Middle frontal gyrus (tissue), 1 donor: ENCODE results near the gene CENPF.

Experiments used
- DNase-seq: peaks from one replicate; pipeline ENCODE4 v3.0.0-alpha.2; 2015; ENCODE audit warnings: low spot score; ENCODE audit errors: extremely low spot score

The CENPF gene

DNA sequence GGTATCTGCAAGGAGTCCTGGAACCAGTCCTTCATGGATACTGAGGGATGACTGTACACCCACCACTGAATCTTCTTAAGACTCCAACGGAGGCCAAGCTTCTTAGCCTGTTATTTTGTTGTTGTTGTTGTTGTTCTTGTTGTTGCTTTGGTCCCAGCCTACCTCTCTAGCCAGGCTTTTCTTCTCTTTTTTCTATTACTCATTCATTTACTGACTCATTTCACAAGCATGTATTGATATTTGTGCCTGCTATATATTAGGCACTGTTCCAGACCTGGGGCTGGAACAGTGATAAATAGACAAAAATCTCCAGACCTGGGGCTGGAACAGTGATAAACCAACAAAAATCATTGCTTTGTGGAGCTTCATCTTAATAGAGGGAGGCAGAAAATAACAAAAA lies 20.4 kb downstream of the CENPF start:
- no peak for DNase-seq

DNA sequence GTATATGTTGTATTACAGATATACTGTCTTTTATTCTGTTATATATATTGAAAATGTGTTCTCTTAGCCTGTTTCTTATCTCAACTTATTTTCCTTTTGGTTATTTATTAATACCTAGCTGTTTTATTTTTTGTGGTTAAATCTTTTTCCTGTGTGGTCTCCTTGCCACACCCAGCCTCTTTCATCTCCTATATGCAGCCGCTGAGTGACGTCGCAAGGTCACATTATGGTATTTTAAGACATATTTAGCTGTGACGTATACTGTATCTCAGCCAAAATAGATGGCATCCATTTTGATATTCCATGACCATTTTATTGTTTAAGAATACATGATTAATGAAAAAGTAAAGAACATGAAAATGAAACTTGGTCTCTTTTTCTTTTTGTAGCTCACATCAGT lies 29.1 kb downstream of the CENPF start:
- DNase-seq, result no peak

DNA sequence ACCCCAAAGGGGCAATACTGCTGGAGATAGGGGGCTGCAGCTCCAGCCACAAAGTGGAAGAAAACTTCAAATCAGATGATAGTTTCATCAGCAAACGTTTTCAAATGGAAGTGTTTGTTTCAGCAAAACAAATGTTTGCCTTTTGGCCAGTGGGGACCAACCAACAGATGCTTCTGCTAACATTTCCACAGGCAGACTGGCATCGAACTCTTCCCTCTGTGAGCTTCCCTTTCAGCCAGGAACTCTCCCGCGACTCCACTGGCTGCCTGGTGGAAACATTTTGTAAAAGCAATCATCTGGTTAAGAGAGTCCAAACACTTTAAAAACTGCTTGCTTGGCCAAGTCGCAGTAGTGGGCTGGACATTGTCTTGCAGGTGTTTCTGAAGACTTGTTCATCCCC lies 30.7 kb downstream of the CENPF start:
- DNase-seq, result no peak

DNA sequence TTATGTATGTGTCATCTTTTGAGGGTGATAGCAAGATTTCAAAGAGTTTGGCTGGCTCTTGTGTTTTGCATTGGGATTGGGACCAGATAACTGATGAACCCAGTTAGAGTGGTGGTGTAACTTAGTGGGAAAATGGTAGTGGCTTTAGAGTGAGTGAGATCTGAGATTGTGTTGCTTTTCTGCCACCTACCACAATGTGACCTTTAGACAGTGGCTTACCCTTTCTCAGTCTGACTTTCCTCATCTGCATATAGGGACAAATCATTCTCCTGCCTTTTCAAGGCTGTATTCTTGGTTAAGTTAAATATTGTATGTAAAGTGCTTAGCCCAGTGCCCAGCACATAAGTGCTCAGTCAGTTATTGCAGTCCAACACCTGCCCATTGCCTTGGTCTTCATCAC lies 31.3 kb downstream of the CENPF start:
- no peak for DNase-seq

DNA sequence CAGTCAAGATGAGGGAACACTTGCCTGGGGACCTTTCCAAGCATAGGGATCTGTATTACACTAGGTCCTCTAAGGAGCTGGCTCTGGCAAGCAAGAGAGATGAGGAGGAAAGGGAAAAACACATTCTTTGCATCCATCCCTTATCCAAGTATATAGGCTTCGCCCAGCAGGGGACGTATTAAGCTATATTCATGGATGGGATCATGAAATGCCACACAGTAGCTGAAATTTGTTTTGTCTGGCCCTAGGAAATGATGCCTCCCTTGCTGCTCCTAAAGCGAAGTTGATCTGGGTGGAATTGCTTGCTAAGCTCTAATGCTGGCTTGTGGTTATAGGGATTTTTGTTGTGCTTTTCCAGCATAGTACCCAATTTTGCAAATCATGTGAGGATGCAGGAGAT lies 32.1 kb downstream of the CENPF start:
- DNase-seq, result no peak

DNA sequence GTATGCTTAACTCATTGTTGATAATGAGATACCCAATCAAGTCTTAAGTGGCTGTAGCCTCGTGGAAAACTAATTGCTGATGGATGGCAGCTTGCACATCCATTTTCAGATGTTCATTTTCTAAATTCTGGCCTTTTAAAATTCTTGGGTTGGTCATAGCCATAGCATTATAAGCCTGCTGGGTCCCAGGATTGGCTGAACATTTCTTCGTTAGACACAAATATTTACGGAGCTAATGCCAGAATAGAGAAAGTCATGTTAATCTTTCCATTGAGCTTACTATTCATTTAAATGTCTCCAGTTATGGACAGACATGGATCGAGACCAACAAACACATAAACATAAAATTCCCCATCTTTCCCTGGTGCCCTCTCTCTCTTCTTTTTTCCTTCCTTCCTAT lies 32.5 kb downstream of the CENPF start:
- no peak for DNase-seq

DNA sequence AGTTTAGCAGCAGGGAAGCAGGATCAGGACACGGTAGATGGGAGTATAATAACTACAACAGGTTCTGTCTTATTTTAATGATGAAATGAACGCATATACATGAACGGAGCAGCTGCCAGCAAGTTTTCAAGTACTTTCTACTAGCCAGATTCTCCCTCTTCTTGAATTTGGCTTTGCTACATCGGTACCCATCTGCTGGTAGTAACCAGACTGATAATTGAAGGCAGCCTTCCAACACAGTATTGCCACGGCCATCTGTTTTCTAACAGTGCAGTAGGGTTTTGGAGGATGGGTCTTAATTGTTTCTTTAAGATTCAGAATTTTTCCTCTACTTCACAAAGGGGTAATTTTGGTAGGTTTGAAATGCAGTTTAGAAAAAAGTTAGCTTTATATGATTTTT lies 33.4 kb downstream of the CENPF start:
- no peak for DNase-seq

DNA sequence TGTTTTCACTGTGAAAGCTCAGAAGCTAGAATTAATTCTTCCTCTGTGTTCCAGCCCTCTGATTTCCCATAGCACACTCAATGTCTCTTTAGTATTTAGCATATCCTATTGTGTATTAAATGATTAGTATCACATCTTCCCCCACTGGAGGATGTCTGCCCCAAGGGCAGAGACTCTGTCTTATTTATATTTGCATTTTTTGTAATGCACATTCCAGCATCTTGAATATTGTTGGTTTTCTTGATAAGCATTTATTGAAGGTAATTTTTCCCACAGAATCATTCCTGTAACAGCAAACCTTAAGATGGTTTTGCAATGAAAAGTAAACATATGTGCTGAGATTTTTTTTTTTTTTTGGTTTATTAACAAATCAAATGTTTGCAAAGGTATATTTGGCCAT lies 34.1 kb downstream of the CENPF start:
- DNase-seq, result no peak

DNA sequence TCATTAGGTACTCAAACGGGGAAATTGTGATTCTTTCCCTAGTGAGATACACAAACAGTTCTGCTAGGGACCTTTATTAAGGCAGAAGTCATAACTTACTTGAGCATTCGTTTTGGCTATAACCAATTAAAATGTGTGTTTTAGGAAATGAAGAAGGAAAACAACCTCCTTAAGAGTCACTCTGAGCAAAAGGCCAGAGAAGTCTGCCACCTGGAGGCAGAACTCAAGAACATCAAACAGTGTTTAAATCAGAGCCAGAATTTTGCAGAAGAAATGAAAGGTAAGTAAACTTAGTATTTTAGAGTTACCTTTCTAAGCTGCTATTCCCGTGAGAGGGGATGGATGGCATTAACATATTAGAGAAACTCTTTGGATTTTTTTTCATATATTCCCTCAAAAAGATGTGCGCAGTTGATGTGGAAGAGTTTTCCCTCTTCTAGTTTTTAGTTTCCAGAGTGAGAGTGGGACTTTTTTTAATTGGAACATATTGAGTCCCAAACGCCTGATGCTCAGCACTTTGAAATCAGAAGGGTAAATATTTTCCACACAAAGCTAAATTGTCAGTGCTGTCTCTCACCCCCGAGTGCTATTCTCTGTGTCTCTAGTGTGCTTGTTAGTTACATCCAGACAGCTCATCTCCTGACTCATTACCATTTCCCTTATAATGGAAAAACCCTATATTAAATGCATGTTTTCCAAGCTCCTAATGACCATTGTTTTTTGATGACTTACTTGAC lies 34.9 kb downstream of the CENPF start:
- peak; percentile 12 for DNase-seq

DNA sequence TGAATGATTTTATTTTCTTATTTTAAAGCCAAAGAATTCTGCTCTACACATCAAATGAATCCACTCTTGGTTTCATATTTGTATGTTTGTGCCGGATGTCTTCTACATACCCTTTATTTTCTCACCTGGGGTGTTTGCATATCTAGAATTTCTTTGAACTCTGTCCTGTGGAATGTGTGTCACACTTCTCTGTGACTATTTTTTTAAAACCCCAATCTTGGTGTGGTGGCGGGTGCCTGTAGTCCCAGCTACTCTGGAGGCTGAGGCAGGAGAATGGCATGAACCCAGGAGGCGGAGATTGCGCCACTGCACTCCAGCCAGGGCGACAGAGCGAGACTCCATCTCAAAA lies 35.4 kb downstream of the CENPF start:
- no peak for DNase-seq

DNA sequence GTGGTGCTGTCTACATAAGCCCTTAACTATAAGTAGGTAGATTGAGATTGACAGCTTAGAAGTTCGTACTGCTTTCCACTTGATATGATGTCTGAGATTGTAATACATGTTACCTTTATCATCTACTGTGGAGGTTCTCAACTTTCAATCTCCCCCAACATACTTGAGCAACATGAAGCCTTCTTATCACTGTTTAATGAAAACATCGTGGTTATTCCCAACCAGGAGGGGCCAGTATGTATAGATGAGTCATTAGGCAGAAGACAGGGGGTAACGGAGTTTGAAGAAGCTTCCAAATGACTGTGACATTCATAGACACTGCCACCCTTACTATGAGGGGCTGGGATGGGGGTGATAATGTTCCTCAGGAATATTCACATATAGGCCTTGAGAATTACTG lies 36.0 kb downstream of the CENPF start:
- DNase-seq, result no peak

DNA sequence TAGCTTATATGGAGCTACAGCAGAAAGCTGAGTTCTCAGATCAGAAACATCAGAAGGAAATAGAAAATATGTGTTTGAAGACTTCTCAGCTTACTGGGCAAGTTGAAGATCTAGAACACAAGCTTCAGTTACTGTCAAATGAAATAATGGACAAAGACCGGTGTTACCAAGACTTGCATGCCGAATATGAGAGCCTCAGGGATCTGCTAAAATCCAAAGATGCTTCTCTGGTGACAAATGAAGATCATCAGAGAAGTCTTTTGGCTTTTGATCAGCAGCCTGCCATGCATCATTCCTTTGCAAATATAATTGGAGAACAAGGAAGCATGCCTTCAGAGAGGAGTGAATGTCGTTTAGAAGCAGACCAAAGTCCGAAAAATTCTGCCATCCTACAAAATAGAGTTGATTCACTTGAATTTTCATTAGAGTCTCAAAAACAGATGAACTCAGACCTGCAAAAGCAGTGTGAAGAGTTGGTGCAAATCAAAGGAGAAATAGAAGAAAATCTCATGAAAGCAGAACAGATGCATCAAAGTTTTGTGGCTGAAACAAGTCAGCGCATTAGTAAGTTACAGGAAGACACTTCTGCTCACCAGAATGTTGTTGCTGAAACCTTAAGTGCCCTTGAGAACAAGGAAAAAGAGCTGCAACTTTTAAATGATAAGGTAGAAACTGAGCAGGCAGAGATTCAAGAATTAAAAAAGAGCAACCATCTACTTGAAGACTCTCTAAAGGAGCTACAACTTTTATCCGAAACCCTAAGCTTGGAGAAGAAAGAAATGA lies 37.6 kb downstream of the CENPF start:
- no peak for DNase-seq

DNA sequence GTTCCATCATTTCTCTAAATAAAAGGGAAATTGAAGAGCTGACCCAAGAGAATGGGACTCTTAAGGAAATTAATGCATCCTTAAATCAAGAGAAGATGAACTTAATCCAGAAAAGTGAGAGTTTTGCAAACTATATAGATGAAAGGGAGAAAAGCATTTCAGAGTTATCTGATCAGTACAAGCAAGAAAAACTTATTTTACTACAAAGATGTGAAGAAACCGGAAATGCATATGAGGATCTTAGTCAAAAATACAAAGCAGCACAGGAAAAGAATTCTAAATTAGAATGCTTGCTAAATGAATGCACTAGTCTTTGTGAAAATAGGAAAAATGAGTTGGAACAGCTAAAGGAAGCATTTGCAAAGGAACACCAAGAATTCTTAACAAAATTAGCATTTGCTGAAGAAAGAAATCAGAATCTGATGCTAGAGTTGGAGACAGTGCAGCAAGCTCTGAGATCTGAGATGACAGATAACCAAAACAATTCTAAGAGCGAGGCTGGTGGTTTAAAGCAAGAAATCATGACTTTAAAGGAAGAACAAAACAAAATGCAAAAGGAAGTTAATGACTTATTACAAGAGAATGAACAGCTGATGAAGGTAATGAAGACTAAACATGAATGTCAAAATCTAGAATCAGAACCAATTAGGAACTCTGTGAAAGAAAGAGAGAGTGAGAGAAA lies 38.4 kb downstream of the CENPF start:
- no peak for DNase-seq

DNA sequence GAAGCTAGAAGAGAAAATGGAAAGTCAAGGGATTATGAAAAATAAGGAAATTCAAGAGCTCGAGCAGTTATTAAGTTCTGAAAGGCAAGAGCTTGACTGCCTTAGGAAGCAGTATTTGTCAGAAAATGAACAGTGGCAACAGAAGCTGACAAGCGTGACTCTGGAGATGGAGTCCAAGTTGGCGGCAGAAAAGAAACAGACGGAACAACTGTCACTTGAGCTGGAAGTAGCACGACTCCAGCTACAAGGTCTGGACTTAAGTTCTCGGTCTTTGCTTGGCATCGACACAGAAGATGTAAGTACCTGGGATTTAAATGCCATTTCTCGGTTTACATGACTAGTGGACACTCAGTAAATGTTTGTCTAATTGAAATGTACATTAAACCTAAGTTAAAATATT lies 40.0 kb downstream of the CENPF start:
- no peak for DNase-seq

DNA sequence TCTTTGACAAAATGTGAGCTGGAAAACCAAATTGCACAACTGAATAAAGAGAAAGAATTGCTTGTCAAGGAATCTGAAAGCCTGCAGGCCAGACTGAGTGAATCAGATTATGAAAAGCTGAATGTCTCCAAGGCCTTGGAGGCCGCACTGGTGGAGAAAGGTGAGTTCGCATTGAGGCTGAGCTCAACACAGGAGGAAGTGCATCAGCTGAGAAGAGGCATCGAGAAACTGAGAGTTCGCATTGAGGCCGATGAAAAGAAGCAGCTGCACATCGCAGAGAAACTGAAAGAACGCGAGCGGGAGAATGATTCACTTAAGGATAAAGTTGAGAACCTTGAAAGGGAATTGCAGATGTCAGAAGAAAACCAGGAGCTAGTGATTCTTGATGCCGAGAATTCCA lies 42.7 kb downstream of the CENPF start:
- DNase-seq, result no peak

DNA sequence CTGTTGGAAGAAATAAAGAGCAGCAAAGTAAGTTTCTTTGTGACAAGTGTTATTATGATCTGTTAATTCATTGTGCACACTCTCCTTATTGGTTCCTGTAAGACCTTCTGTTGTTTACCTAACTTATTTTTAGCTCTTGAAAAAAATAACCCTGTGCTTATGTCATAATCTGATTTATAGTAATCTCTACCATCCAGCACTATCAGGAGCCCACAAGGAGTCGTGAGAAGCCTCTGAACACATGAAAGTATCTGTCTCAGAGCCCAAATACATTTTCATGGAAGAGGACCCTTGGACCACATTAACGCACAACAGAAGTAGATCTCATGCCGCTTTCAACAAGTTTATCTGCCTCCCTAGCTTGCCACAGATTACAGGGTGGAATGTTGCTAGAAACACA lies 45.8 kb downstream of the CENPF start:
- no peak for DNase-seq

DNA sequence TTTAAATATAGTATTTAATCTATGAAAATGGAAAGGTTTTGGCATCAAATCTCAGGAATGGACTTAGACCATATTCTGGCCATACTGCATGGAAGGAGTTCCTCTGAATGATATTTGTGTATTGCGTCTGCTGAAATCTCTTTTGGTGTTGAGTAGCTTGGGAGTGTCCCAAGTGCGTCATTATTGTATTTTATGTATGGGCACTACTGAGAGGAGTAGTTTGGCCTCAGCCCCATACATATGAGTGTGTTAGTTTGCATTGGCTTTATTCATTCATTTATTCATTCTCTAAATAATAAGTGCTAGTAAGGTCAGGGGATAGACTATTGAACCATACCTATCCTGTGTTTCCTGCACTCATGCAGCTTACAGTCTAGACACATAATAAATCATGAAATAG lies 46.6 kb downstream of the CENPF start:
- no peak for DNase-seq

DNA sequence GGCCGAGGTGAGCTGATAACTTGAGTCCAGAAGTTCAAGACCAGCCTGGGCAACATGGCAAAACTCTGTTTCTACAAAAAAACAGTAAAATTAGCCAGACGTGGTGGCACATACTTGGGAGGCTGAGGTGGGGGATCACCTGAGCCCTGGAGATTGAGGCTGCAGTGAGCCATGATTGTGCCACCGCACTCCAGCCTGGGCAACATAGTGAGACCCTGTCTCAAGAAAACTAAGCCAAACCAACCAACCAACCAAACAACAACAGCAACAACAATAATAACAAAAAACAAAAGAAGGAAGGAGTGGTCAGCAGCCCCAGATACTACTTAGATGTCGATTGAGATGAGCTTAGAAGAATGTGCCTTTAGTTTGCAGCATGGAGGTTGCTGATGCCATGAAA lies 47.7 kb downstream of the CENPF start:
- no peak for DNase-seq

DNA sequence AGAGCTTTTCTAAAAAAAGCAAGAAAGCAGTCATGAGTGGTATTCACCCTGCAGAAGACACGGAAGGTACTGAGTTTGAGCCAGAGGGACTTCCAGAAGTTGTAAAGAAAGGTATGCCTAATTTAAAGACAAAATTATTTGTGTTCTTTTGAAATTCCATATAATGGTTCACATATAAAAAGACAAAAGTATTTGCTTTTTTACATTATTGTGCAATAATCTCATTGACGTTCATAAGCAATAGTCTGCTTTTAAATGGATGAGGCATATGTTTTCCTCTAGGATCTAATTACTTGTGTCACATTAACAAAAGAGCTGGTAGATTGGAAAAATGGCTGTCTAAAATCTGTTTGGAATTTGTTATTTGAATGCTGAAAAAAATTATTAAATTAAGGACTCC lies 54.3 kb downstream of the CENPF start:
- DNase-seq, result no peak

DNA sequence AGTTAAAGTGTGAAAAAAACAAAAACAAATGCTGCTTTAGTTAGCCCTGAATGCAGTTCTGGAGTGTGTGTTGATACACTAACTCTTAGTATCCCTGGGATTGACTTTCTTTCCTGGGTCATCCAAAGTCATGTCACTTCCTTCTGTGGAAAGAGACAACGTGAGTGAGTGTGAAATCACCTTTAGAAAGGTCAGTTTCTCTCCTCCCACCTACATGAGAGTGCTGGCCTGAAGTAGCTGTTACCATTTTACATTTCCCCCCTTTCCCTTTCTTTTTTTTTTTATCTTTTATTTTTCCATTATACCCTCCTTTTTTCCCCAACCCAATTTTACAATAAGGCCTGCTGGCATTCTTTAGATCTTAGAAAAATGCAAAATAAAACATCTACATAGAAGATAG lies 55.2 kb downstream of the CENPF start:
- no peak for DNase-seq

DNA sequence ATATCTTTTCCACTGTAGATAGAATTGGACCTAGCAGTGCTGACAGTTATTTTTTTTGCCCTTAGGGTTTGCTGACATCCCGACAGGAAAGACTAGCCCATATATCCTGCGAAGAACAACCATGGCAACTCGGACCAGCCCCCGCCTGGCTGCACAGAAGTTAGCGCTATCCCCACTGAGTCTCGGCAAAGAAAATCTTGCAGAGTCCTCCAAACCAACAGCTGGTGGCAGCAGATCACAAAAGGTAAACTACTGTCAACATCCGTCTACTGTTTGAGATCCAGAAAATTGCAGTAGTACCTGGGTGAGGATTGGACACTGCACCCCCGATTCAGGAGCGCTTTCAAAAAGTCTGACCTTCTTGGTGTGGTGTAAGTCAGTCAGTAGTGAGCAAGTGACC lies 55.8 kb downstream of the CENPF start:
- no peak for DNase-seq

DNA sequence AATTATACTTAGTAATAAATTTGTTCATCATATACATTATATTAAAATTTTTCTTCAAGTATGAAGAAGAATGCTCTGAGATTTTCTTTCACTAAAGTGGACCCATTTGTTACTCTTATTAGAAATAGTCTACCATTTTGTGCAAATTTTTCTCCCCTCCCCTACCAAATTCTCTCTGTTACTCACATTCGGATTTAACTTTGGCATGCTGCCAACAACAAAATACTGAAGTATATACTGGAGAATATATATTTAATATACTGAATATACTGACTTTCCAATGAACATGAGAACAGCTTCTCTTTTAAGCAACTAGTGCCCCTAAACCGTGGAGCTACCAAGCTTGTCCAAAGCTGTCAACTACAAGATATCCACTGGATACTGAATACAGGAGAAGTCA lies 57.2 kb downstream of the CENPF start:
- no peak for DNase-seq

DNA sequence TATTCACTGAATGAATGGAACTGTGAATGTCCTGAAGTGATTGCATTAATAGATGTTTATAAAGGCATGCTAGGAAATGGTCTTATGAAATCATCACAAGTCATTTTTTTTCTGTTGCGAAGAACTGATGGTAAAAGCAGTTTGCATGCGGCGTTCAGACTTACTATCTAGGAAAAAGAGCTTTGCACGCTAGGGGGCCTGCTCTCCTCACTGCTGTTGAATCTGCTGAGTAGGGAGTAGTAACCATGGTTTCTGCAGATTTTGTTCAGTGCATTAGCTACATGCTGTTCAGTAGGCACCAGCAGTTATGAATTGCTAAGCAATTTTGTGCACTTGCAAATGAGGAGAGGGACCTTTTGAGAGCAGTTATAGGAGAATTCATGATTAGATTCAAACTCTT lies 57.9 kb downstream of the CENPF start:
- peak; percentile 72 for DNase-seq
